ENCODE results near the gene ATMIN.

Gene ATMIN

GRCh38 chr16:81069063-81069462, 33.4 kb downstream of the ATMIN start:
- no peak for DNase-seq (ENCODE audit: low read depth in 3 of 3)

GRCh38 chr16:81070979-81071378, 35.3 kb downstream of the ATMIN start:
- DNase-seq (ENCODE audit: low read depth in 3 of 3): no peak

- DNase-seq (ENCODE audit: low read depth in 3 of 3): no peak
Measured at GRCh38 chr16:81071805-81072204, 36.2 kb downstream of the ATMIN start.

- DNase-seq (ENCODE audit: low read depth in 3 of 3): no peak
Measured at GRCh38 chr16:81073560-81074330, 38.1 kb downstream of the ATMIN start.

- DNase-seq (ENCODE audit: low read depth in 3 of 3): peak; percentile 82 to 90 (median 88)
Measured at GRCh38 chr16:81076566-81077075, 41.0 kb downstream of the ATMIN start.

GRCh38 chr16:81077076-81077940, 41.7 kb downstream of the ATMIN start, which contains the start of gene C16orf46:
Gene C16orf46, minus strand, starts transcription at chr16:81077238. Its CDS starts 13,283 bp downstream, at chr16:81063955.
- DNase-seq (ENCODE audit: low read depth in 3 of 3): peak; percentile 96 to 98 (median 98)

- no peak for DNase-seq (ENCODE audit: low read depth in 3 of 3)
Measured at GRCh38 chr16:81080233-81080632, 44.6 kb downstream of the ATMIN start.

- no peak for DNase-seq (ENCODE audit: low read depth in 3 of 3)
Measured at GRCh38 chr16:81081014-81081413, 45.4 kb downstream of the ATMIN start.

- no peak for DNase-seq (ENCODE audit: low read depth in 3 of 3)
Measured at GRCh38 chr16:81088836-81089235, 53.2 kb downstream of the ATMIN start.

GRCh38 chr16:81094771-81095251, 59.2 kb downstream of the ATMIN start:
- no peak for DNase-seq (ENCODE audit: low read depth in 3 of 3)

- DNase-seq (ENCODE audit: low read depth in 3 of 3): no peak
Measured at GRCh38 chr16:81095653-81095952, 60.0 kb downstream of the ATMIN start.

GRCh38 chr16:81095953-81096714, 60.5 kb downstream of the ATMIN start, which contains the start of gene GCSH:
Gene GCSH, minus strand, starts transcription at chr16:81096395. Its CDS starts 117 bp downstream, at chr16:81096278.
- peak; percentile 96 to 99 (median 96) for DNase-seq (ENCODE audit: low read depth in 3 of 3)

GRCh38 chr16:81096715-81097208, 61.1 kb downstream of the ATMIN start:
- no peak for DNase-seq (ENCODE audit: low read depth in 3 of 3)

All from stimulated activated CD4-positive, alpha-beta T cell treated with anti-CD3 and anti-CD28 coated beads, TNF-alpha, amount 100 ng/mL, for 24 hours (primary cell).